ENCODE measurements around the gene FHIT. TPM values are rescaled to one million over a fixed set of nuclear protein-coding genes. Genes with fewer than 3 reads are reported as not detected.

The FHIT gene
- total RNA-seq, 1 donor from 2014 or later: 11.5 TPM

DNA sequence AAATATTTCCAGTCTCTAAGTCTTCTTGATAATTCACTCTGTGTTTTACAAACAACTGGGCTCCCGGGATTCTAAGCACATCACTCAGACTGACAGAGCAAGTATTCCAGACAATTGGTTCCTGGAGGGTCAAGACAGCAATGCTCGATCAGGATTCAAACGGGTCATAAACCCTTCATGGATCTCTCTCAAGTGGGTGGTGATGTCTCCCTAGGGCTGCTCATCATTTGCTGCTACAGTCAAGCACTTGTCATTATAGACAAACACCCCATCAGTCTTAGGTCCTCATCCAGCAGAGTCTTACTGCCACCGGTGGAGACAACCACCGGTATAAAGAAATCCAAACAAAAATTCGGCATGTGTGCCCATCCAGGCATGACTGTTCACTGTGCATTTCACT lies 921.1 kb downstream of the FHIT start:
- Histone ChIP-seq H3K36me3 (ENCODE audit: control insufficient read depth, insufficient read depth, low read length) (no peaks in the 10 kb centered on the region), H3K4me3 (ENCODE audit: low read depth, low read length) (no peak overlapping the region), H3K27me3 (ENCODE audit: control insufficient read depth, insufficient read depth, low read length) (no peaks in the 10 kb centered on the region)
- TF ChIP-seq, protein P1, sequence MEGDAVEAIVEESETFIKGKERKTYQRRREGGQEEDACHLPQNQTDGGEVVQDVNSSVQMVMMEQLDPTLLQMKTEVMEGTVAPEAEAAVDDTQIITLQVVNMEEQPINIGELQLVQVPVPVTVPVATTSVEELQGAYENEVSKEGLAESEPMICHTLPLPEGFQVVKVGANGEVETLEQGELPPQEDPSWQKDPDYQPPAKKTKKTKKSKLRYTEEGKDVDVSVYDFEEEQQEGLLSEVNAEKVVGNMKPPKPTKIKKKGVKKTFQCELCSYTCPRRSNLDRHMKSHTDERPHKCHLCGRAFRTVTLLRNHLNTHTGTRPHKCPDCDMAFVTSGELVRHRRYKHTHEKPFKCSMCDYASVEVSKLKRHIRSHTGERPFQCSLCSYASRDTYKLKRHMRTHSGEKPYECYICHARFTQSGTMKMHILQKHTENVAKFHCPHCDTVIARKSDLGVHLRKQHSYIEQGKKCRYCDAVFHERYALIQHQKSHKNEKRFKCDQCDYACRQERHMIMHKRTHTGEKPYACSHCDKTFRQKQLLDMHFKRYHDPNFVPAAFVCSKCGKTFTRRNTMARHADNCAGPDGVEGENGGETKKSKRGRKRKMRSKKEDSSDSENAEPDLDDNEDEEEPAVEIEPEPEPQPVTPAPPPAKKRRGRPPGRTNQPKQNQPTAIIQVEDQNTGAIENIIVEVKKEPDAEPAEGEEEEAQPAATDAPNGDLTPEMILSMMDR (IDR thresholded peaks at IDR 0.05; ENCODE audit: insufficient read depth, low read length, poor library complexity, severe bottlenecking): no peak
- DNase-seq (ENCODE audit: low read depth): no peak

DNA sequence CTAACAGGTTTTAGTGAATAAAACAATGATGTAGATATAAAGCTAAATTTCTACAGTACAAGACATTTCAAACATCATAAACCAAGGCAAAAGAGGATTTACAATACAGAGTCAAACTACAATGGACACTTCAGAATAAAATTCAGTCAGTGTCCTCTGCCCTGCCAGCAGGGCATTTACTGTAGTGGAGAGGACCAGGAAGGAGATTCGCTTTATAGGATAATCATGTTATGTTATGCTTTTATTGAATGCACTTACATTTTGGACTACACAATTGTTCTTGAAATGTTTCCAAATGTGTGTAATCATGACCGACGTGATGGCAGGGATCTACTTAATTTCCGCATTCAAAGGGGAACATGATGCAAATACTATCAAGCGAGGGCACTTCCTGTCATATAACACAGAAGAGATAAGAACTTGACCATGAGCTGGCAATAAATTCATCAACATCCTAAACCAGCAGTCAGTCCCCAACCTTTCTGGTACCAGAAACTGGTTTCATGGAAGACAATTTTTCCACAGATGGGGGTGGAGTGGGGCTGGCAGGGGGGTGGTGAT lies 925.6 kb downstream of the FHIT start:
- no peak overlapping the region for H3K4me3 ChIP-seq (ENCODE audit: low read depth, low read length)
- TF ChIP-seq, protein P1 (IDR thresholded peaks at IDR 0.05; ENCODE audit: insufficient read depth, low read length, poor library complexity, severe bottlenecking): no peak

DNA sequence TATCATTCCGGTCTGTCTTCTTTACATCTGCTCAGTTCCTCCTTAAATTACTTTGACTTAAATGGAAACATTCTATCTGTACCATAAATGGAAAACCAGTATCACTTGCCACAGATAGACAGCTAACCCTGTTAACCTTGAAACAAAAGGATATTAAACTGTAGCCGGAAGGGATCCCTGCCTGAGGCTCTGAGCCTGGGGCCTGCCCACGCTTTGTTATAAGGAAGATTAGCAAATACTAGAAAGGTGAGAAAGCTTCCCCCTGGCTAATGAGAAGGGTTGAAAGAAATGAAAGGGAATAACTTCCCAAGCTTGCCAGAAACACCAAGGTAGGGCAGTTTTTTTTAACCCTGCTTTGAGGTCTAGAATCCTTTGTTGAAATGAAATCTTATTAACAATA lies 927.6 kb downstream of the FHIT start:
- H3K36me3 ChIP-seq (ENCODE audit: control insufficient read depth, insufficient read depth, low read length): no peaks in the 10 kb centered on the region
- H3K4me3 ChIP-seq (ENCODE audit: low read depth, low read length): no peak overlapping the region
- H3K27me3 ChIP-seq (ENCODE audit: control insufficient read depth, insufficient read depth, low read length): no peaks in the 10 kb centered on the region
- TF ChIP-seq, protein P1 (IDR thresholded peaks at IDR 0.05; ENCODE audit: insufficient read depth, low read length, poor library complexity, severe bottlenecking): no peak
- no peak for DNase-seq (ENCODE audit: low read depth)

More for the DNA sequence above, 925.6 kb downstream of the FHIT start:
- no peaks in the 10 kb centered on the region for H3K27me3 ChIP-seq (ENCODE audit: control insufficient read depth, insufficient read depth, low read length)
- no peaks in the 10 kb centered on the region for H3K36me3 ChIP-seq (ENCODE audit: control insufficient read depth, insufficient read depth, low read length)
- DNase-seq (ENCODE audit: low read depth): no peak

DNA sequence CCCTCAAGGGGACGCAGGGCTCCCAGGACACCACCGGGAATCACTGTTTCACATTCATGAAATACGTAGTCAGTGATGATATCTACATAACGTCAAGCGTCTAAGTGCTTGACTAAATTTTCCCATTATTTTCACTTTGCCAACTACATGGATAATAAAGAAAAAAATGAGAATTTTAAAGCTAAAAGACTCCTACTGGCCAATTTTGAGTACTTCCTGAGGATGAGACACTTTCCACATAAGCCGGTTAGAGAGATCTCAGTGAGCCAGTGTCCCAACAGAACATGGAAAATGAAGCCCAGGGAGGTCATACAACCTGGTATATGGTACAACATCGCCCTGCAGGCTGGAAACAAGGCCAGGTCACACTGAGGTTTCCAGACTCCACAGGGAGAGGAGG lies 928.1 kb downstream of the FHIT start:
- H3K4me3 ChIP-seq (ENCODE audit: low read depth, low read length): no peak overlapping the region

DNA sequence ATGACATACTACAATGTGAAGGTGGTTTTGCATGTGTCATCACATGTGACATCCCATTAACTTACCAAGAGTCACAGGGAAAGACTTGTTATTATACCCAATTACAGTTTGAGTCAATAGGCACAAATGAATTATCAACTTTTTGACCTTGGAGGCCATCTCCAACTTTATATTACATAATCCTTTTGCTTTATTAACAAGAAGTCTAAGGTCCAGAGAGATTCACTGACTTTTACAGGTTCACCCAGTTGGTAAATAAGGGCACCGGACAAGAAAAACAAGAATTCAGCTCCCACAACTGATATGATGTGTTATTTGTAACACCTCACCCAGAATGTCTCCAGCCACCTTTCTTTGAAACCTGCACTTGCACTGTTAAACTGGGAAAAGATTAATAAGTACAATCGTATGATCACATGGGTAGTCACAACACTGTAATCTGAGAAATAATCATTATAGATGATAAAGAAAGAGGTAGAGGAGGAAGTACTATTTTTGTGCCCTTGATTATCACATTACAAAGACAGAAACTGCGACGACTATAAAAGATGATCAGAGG lies 928.9 kb downstream of the FHIT start:
- TF ChIP-seq, protein P1 (IDR thresholded peaks at IDR 0.05; ENCODE audit: insufficient read depth, low read length, poor library complexity, severe bottlenecking): no peak
- H3K4me3 ChIP-seq (ENCODE audit: low read depth, low read length): no peak overlapping the region
- no peaks in the 10 kb centered on the region for H3K27me3 ChIP-seq (ENCODE audit: control insufficient read depth, insufficient read depth, low read length)
- no peak for DNase-seq (ENCODE audit: low read depth)
- no peaks in the 10 kb centered on the region for H3K36me3 ChIP-seq (ENCODE audit: control insufficient read depth, insufficient read depth, low read length)

More for the DNA sequence above, 928.1 kb downstream of the FHIT start:
- Histone ChIP-seq H3K36me3 (ENCODE audit: control insufficient read depth, insufficient read depth, low read length) (no peaks in the 10 kb centered on the region), H3K27me3 (ENCODE audit: control insufficient read depth, insufficient read depth, low read length) (no peaks in the 10 kb centered on the region)
- TF ChIP-seq, protein P1 (IDR thresholded peaks at IDR 0.05; ENCODE audit: insufficient read depth, low read length, poor library complexity, severe bottlenecking): no peak
- no peak for DNase-seq (ENCODE audit: low read depth)

Data from kidney epithelial cell (primary cell).